ENCODE results near the gene TELO2. TPM values are rescaled to one million over a fixed set of nuclear protein-coding genes. Genes with fewer than 3 reads are reported as not detected.
A peak's percentile ranks its signal among the peaks of the same experiment; 100 is the strongest.

Gene TELO2
- total RNA-seq, 3 donors from 2014 or later = 15.2 to 27.5 (median 23.9) TPM

GRCh38 chr16:1530883-1531637 is 37.9 kb downstream of the TELO2 start:
- Histone ChIP-seq H3K4me1 (peaks cover 17 to 24% of the 10 kb centered on the region in 2 donors), H3K9me3 (no peaks in the 10 kb centered on the region), H3K36me3 (no peaks in the 10 kb centered on the region), H3K27ac (peak overlapping the region; percentile 84 to 97), H3K4me3 (peak overlapping the region; percentile 13 to 91 (median 68)), H3K27me3 (no peaks in the 10 kb centered on the region)
- intact Hi-C loops (cut with DNase I; ENCODE audit: low total_unique reads) = loop anchor here (10.0 kb wide), 1 partner anchor 116 kb away; the partner anchor contains the start of gene UNKL
- no peak for TF ChIP-seq CTCF (IDR thresholded peaks at IDR 0.05)
- no peak for TF ChIP-seq POLR2A (IDR thresholded peaks at IDR 0.05)
- TF ChIP-seq POLR2AphosphoS5 (IDR thresholded peaks at IDR 0.05) = peak in 1 of 3 donors; percentile 70
- DNase-seq (ENCODE audit: low spot score in 2 of 2) = peak in 1 of 2 donors; percentile 44

GRCh38 chr16:1531638-1531910 is 38.4 kb downstream of the TELO2 start:
- Histone ChIP-seq H3K9me3 (no peaks in the 10 kb centered on the region), H3K4me1 (peaks cover 17 to 24% of the 10 kb centered on the region in 2 donors), H3K4me3 (peak overlapping the region; percentile 13 to 91 (median 68)), H3K27ac (peak overlapping the region; percentile 84 to 97), H3K36me3 (no peaks in the 10 kb centered on the region), H3K27me3 (no peaks in the 10 kb centered on the region)
- no peak for DNase-seq (ENCODE audit: low spot score in 2 of 2)
- intact Hi-C loops (cut with DNase I; ENCODE audit: low total_unique reads) = loop anchor here (10.0 kb wide), 1 partner anchor 117 kb away; the partner anchor contains the start of gene UNKL
- no peak for TF ChIP-seq POLR2A (IDR thresholded peaks at IDR 0.05)
- no peak for TF ChIP-seq CTCF (IDR thresholded peaks at IDR 0.05)
- TF ChIP-seq POLR2AphosphoS5 (IDR thresholded peaks at IDR 0.05) = no peak

GRCh38 chr16:1532081-1532760 is 39.1 kb downstream of the TELO2 start:
- intact Hi-C loops (cut with DNase I; ENCODE audit: low total_unique reads) = loop anchor here (10.0 kb wide), 1 partner anchor 117 kb away; the partner anchor contains the start of gene UNKL
- TF ChIP-seq POLR2A (IDR thresholded peaks at IDR 0.05) = no peak
- peak; percentile 49 to 84 (median 80) for TF ChIP-seq POLR2AphosphoS5 (IDR thresholded peaks at IDR 0.05)
- Histone ChIP-seq H3K27ac (peak overlapping the region; percentile 84 to 97), H3K4me3 (peak overlapping the region; percentile 68 to 91 (median 72)), H3K27me3 (no peaks in the 10 kb centered on the region), H3K9me3 (no peaks in the 10 kb centered on the region), H3K36me3 (no peaks in the 10 kb centered on the region), H3K4me1 (peaks cover 17 to 24% of the 10 kb centered on the region in 2 donors)
- peak; percentile 66 to 81 for DNase-seq (ENCODE audit: low spot score in 2 of 2)

GRCh38 chr16:1532771-1533170 is 39.6 kb downstream of the TELO2 start:
- Histone ChIP-seq H3K27me3 (no peaks in the 10 kb centered on the region), H3K36me3 (no peaks in the 10 kb centered on the region), H3K4me3 (peak overlapping the region; percentile 68 to 91 (median 72)), H3K4me1 (peaks cover 17 to 24% of the 10 kb centered on the region in 2 donors), H3K9me3 (no peaks in the 10 kb centered on the region), H3K27ac (peak overlapping the region; percentile 84 to 97)
- DNase-seq (ENCODE audit: low spot score in 2 of 2) = no peak
- TF ChIP-seq POLR2A (IDR thresholded peaks at IDR 0.05) = no peak
- no peak for TF ChIP-seq POLR2AphosphoS5 (IDR thresholded peaks at IDR 0.05)
- TF ChIP-seq CTCF (IDR thresholded peaks at IDR 0.05) = no peak
- intact Hi-C loops (cut with DNase I; ENCODE audit: low total_unique reads) = loop anchor here (10.0 kb wide), 1 partner anchor 118 kb away; the partner anchor contains the start of gene UNKL

- intact Hi-C loops (cut with DNase I; ENCODE audit: low total_unique reads) = loop anchor here (10.0 kb wide), 1 partner anchor 119 kb away; the partner anchor contains the start of gene UNKL
- H3K9me3 ChIP-seq = no peaks in the 10 kb centered on the region
- peak in 1 of 2 donors; percentile 57 for DNase-seq (ENCODE audit: low spot score in 2 of 2)
- no peaks in the 10 kb centered on the region for H3K27me3 ChIP-seq
- H3K27ac ChIP-seq = peak within 1 kb of the TSS; percentile 84 to 97
- H3K4me3 ChIP-seq = peak within 1 kb of the TSS; percentile 68 to 91 (median 72)
- H3K36me3 ChIP-seq = no peaks in the 10 kb centered on the region
- TF ChIP-seq POLR2A (IDR thresholded peaks at IDR 0.05) = no peak
- no peak for TF ChIP-seq CTCF (IDR thresholded peaks at IDR 0.05)
- peak; percentile 34 to 56 (median 38) for TF ChIP-seq POLR2AphosphoS5 (IDR thresholded peaks at IDR 0.05)
- peaks cover 17 to 24% of the 10 kb centered on the region in 2 donors for H3K4me1 ChIP-seq
Observed at GRCh38 chr16:1533443-1533951, 40.3 kb downstream of the TELO2 start, which contains the start of gene TMEM204. Gene TMEM204 (plus strand): TSS chr16:1533666. CDS start chr16:1534276, 610 bp downstream.
